ENCODE data around the gene ERBIN.
"Not testable (repeated sequence)": the region's sequence is repeated elsewhere in the genome, so short reads cannot be mapped to it uniquely, and the experiment has no call there.

ERBIN gene

DNA sequence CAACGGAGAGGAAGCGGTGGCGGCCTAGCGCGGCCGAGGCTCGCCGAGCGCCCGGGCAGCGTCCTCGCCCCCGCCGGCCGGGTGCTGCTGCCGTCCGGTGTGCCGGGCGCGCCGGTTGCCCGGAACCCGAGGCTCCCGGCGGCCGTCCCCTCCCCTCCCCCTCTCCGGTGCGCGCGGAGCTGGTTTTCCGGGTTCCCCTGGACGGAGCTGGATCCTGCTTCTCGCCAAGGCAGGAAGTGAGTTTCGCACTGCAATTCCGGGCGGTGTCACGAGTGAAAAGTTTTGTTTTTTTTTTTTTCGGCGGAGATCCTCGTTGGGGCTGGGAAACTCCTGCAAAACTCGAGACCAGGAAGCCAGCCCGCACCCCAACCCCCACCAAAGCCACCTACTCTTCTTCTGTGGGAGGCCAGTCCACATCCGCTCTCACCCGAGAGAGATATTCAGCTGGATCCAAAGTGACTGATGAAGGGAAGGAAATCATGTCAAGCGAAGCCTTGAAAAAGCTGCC, at the start of gene ERBIN:
TSS of gene ERBIN (plus strand) at position 300 of the 508 bp plus-strand sequence. CDS start 66,144 bp downstream, outside the sequence.
- DNase-seq, result peak; percentile 69

- no peak for DNase-seq
Observed at GRCh38 chr5:65876970-65877369, 49.4 kb upstream of the ERBIN start.

DNA sequence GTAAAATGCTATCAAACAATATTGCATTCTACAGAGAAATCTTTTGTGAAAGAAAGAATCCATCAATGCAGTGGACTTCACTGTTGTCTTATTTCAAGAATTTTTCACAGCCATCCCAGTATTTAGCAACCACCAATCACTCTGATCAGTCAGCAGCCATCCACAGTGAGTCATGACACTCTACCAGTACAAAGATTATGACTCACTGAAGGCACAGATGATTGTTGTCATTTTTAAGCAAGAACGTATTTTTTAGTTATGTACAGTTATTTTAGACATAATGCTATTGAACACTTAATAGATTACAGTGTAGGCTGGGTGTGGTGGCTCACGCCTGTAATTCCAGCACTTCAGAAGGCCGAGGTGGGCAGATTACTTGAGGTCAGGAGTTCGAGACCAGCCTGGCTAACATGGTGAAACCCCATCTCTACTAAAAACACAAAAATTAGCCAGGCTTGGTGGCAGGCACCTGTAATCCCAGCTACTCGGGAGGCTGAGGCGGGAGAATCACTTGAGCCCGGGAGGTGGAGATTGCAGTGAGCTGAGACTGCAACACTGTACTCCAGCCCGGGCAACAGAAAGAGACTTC, 46.6 kb upstream of the ERBIN start:
- not testable (repeated sequence) for DNase-seq

DNA sequence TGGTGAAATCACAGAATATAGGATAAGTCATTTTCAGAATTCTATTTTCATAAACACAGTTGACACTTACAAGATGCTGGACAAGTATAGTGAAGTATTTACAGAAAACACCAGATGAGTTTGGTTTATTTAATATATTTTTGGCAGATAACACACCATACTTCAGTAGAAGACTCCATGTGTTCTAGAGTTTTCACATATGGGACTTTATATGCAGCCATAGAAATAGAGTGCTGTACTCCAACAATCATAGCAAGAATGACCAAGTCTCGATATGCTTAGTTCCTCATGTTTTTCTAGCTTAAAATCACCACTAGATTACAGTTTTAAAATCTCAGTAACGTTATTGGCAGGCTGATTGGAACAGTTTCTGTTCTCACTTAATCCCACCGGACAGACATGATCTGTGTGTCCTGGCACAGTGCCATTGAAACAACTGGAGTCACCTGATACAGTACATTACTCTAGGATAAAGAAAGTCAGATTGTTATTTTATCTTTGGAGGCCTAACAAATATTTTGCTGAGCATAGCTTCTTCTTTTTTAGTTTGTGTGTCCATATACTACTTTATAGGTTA, 45.8 kb upstream of the ERBIN start:
- DNase-seq, result no peak

DNA sequence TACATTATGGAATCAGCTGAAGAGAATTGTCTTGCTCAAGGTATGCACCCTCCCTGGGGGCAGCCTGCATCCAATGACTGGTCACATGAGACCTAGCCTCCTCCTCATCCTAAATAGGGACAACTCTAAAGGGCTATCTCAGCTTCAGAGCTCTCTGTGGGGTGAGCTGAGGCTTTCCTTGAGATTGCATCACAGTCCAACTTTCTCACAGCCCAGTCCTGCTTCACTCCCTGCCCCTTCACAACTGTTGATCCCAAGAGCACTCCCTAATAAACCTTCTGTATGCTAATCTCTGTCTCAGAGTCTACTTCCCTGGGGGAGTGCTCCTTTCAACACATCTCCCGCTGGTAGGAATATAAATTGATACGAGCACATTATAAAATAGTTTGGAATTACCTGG, 44.1 kb upstream of the ERBIN start:
- no peak for DNase-seq

GRCh38 chr5:65883461-65883860, 42.9 kb upstream of the ERBIN start:
- DNase-seq, result no peak

DNA sequence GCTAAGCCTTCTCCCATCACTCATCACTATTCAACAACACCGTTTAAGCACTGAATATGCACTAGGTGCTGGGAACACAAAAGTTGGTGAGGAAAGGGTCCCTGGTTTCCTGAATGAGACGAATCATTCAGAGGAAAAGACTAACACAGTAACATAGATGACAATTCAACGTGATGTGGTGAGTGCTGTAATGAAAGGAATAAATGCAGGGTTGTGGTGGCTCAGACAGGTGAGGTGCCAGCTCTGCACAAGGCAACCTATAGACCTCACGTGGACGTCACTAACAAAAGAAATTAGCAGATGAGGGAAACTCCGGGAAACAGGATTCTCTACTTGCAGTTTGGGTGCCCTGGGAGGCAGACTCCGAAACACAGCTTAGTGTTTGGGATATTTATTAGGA, 40.0 kb upstream of the ERBIN start:
- no peak for DNase-seq

DNA sequence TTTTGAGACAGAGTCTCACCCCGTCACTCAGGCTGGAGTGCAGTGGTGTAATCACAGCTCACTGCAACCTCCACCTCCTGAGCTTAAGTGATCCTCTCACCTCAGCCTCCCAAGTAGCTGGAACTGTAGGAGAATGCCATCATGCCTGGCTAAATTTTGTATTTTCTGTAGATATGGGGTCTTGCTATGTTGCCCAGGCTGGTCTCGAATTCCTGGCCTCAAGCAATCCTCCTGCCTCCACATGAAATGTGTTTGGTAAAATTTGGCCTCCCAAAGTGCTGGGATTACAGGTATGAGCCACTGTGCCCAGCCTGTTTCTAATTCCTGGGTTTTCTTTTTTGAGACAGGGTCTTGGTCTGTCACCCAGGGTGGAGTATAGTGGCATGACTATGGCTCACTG, 34.4 kb upstream of the ERBIN start:
- DNase-seq, result not testable (repeated sequence)

GRCh38 chr5:65892801-65893200, 33.6 kb upstream of the ERBIN start:
- no peak for DNase-seq

GRCh38 chr5:65893749-65894430, 32.5 kb upstream of the ERBIN start:
- no peak for DNase-seq

DNA sequence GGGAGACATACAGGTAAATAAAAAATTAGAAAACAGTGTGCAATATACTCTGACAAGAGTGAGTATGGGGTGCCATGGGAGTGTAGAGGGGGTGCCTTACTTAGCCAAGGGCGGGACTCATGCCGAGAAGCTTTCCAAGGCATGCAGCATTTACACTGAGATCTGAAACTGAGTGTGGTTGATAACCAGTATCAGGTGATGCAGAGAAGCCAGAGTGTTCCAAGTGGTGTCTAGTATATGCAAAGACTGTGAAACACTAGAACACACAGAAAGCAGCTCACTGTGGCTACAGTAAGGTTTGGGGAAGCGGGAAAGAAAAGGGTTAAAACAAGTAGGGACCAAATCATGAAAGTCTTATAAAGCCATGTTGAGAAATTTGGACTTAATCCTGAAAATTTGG, 30.5 kb upstream of the ERBIN start:
- no peak for DNase-seq

- no peak for DNase-seq
Observed at GRCh38 chr5:65900746-65901145, 25.6 kb upstream of the ERBIN start.

DNA sequence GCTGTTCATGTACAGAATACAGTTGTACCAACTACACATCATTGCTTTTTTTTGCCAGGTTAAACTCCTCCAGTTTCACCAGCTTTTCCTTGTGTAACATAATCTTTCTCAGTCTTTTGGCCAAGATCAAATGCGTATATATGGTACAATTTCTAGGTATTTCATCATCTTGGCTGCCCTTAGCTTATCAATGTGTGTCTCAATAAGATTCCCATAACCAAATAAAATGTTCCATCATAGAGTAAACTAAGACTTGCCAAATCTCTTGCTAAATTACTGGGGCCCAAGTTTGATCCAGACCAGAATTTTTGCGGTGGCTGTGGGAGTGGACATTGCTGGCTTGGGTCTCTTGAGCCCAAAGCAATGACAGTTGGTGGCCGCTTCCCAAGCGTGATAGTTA, 24.3 kb upstream of the ERBIN start:
- no peak for DNase-seq

GRCh38 chr5:65903581-65903980, 22.8 kb upstream of the ERBIN start:
- no peak for DNase-seq

DNA sequence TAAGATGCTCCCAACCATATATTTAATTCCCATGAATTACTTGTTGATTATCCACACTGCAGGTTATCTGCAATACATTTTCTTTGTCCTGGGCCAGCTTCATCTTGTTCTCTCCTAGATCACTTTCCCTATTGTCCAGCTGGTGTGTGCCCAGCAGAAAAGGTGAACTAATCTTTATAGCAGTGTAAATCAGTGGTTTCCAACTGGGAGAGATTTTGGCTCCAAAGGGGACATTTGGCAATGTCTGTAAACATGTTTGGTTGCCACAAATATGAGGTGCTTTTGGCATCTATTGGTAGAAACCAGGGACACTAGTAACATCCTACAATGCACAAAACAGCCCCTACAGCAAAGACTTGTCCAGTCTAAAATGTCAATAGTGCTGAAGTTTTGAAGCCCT, 20.1 kb upstream of the ERBIN start:
- no peak for DNase-seq

- DNase-seq, result no peak
Observed at GRCh38 chr5:65907135-65907534, 19.2 kb upstream of the ERBIN start.

- no peak for DNase-seq
Observed at GRCh38 chr5:65910711-65911110, 15.7 kb upstream of the ERBIN start.

DNA sequence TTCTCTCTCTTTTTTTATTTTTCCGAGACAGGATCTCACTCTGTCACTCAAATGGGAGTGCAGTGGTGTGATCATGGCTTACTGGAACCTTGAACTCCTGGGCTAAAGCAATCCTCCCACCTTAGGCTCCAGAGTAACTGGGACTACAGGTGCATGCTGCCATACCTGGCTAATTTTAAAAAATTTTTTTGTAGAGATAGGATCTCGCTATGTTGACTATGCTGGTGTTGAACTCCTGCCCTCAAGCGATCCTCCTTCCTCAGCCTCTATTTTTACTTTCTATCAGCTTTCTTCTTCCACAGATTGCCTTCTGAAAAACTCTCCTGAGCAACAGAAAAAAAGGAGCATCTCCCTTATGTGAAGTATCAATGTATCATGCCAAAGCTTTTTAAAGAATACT, 14.1 kb upstream of the ERBIN start:
- no peak for DNase-seq

DNA sequence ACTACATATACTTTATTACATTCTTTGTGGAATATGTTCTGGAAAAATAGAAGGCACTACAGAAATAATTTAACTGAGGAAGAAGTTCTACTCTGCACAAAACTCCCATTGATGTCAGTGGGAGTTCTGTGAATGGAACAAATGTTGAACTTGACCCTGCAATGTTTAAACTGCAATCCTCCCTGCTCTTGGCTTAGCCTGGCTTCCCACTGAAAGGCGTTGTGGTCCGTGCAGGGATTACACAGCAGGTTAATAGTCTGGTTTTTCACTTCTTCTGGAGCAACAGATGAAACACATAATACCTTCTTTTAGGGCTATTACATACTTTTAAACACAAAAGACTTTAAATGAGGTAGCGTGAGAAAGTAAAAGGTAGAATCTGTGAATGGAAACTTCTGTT, 12.9 kb upstream of the ERBIN start:
- DNase-seq, result no peak

DNA sequence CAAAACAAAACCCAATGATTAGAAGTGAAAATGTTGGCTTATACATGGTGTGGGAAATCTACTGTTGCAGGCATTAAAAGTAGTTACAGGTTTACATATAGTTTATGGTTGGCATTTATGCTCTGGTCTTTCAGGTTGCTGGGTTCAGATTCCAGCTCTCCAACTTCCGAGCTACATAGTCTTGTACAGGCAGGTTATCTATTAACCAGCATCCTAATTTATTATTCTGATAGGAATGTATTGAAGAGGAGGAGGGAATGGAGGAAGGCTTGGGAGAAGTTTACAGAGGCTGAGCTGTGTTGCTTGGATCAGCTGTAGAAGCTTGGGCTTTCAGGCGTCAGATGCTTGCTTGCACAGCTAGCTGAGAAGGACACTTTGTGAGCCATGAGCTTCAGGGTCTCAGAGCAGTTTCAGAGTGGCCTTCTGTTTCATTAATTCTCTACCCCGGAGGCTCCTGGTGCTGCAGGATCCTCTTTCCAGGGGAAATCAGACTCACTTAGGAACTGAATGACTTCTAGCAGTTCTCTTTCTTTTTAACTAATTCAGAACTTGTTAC, 11.7 kb upstream of the ERBIN start:
- DNase-seq, result no peak

- not testable (repeated sequence) for DNase-seq
Observed at GRCh38 chr5:65915661-65916060, 10.7 kb upstream of the ERBIN start.

- no peak for DNase-seq
Observed at GRCh38 chr5:65916066-65916465, 10.3 kb upstream of the ERBIN start.

DNA sequence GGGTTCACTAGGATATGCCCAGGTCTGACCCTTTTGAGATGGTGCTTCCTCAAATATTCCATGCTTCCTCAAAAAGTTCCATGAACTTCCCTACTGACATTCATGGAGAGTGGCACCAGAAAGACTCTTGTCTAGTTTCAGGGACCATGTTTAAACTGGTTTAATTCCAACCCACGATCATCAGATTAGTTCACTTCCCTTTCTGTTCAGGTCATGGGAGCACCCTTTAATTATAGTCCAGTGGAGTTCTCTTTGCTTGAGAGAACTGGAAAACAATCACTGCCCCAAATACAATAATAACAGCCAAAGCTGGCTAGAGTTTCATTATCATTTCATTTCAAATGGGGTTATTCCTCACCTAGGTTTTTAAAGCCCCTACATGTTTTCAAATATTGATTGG, 9.7 kb upstream of the ERBIN start:
- DNase-seq, result no peak

DNA sequence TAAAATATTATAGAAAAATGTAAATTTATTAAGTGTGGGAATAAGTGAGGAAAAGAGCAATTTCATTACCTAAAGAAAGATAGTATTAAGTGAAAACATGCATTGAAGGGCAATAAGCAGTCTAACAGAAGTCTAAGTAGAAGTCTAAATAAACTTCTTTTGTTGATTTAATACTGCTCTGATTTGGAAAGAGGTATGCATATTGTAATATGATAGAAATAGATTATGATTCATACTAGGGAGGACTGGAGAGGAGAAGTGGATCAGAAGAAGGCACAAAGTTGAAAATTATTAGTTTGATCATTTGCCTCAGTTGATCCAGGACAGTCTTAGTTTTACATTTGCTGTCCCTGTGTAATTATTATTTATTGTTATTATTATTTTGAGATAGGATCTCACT, 6.6 kb upstream of the ERBIN start:
- no peak for DNase-seq
